Activated T-helper 1 cell treated with anti-CD3 and anti-CD28 coated beads, Interleukin-12 subunit alpha, Interleukin-12 subunit beta, Interleukin-2, Interleukin-4 antibody, amounts not matched to agents 30 ng/mL and 10 ng/mL and 1 ng/mL, durations not matched to agents 14 hours and 24 hours and 36 hours (primary cell): ENCODE data around the gene SRPRB. TPM values are rescaled to one million over a fixed set of nuclear protein-coding genes. Genes with fewer than 3 reads are reported as not detected.

Source experiments
- DNase-seq: peaks from one replicate; pipeline ENCODE4 v3.0.0; 2021; ENCODE audit warnings: low spot score
- H3K27ac Mint-ChIP-seq: one replicate; pipeline ENCODE4 v1.8.0; 2021; ENCODE audit warnings: mild to moderate bottlenecking, mixed read lengths
- H3K27me3 Mint-ChIP-seq: one replicate; pipeline ENCODE4 v1.8.0; 2022; ENCODE audit warnings: mild to moderate bottlenecking, moderate library complexity, mixed read lengths; ENCODE audit not compliant: insufficient read depth
- H3K36me3 Mint-ChIP-seq: one replicate; pipeline ENCODE4 v1.8.0; 2021; ENCODE audit warnings: low read depth, mixed read lengths
- H3K4me1 Mint-ChIP-seq: one replicate; pipeline ENCODE4 v1.8.0; 2021; ENCODE audit warnings: low read depth, mixed read lengths
- H3K4me3 Mint-ChIP-seq: one replicate; pipeline ENCODE4 v1.8.0; 2021; ENCODE audit warnings: mild to moderate bottlenecking, moderate library complexity, mixed read lengths
- H3K9me3 Mint-ChIP-seq: one replicate; pipeline ENCODE4 v1.8.0; 2021; ENCODE audit warnings: mixed read lengths
- intact Hi-C: fragments of 100-400 bp; cut with micrococcal nuclease; formaldehyde crosslinking; loops from one replicate; pipeline ENCODE4 v1.15.1; 2024
- total RNA-seq: library from RNA; stranded (reverse); gene quantifications from 2 replicates; pipeline ENCODE4 v1.2.3, GENCODE V29; 2022

The SRPRB gene
- total RNA-seq, 1 donor from 2014 or later = 115 TPM

- no peak overlapping the region for H3K4me3 Mint-ChIP-seq
- H3K27me3 Mint-ChIP-seq = no peaks in the 10 kb centered on the region
- no peaks in the 10 kb centered on the region for H3K9me3 Mint-ChIP-seq
- H3K4me1 Mint-ChIP-seq = no peaks in the 10 kb centered on the region
- no peak for DNase-seq
- no peak overlapping the region for H3K27ac Mint-ChIP-seq
- intact Hi-C loops = no loop called here
- peaks cover 36% of the 10 kb centered on the region for H3K36me3 Mint-ChIP-seq
Observed at GRCh38 chr3:133824961-133825485, 19.4 kb downstream of the SRPRB start.

GRCh38 chr3:133825969-133826727, 20.5 kb downstream of the SRPRB start:
- no peak for DNase-seq
- intact Hi-C loops = no loop called here
- no peaks in the 10 kb centered on the region for H3K9me3 Mint-ChIP-seq
- H3K27ac Mint-ChIP-seq = no peak overlapping the region
- no peaks in the 10 kb centered on the region for H3K27me3 Mint-ChIP-seq
- peaks cover 25% of the 10 kb centered on the region for H3K36me3 Mint-ChIP-seq
- no peak overlapping the region for H3K4me3 Mint-ChIP-seq
- no peaks in the 10 kb centered on the region for H3K4me1 Mint-ChIP-seq

- no peak for DNase-seq
- H3K27me3 Mint-ChIP-seq = no peaks in the 10 kb centered on the region
- intact Hi-C loops = no loop called here
- H3K4me1 Mint-ChIP-seq = no peaks in the 10 kb centered on the region
- no peak overlapping the region for H3K27ac Mint-ChIP-seq
- peaks cover 19% of the 10 kb centered on the region for H3K36me3 Mint-ChIP-seq
- no peak overlapping the region for H3K4me3 Mint-ChIP-seq
- H3K9me3 Mint-ChIP-seq = no peaks in the 10 kb centered on the region
Observed at GRCh38 chr3:133827136-133827535, 21.5 kb downstream of the SRPRB start.

- peaks cover 15% of the 10 kb centered on the region for H3K36me3 Mint-ChIP-seq
- intact Hi-C loops = no loop called here
- H3K9me3 Mint-ChIP-seq = no peaks in the 10 kb centered on the region
- DNase-seq = no peak
- no peaks in the 10 kb centered on the region for H3K27me3 Mint-ChIP-seq
- no peak overlapping the region for H3K27ac Mint-ChIP-seq
- no peaks in the 10 kb centered on the region for H3K4me1 Mint-ChIP-seq
- H3K4me3 Mint-ChIP-seq = no peak overlapping the region
Observed at GRCh38 chr3:133827684-133828083, 22.1 kb downstream of the SRPRB start.

GRCh38 chr3:133828576-133829309, 23.1 kb downstream of the SRPRB start:
- Mint-ChIP-seq H3K36me3 (peaks cover 11% of the 10 kb centered on the region), H3K27me3 (no peaks in the 10 kb centered on the region), H3K9me3 (no peaks in the 10 kb centered on the region), H3K4me1 (no peaks in the 10 kb centered on the region), H3K4me3 (no peak overlapping the region), H3K27ac (no peak overlapping the region)
- DNase-seq = no peak
- intact Hi-C loops = no loop called here

GRCh38 chr3:133829310-133829707, 23.7 kb downstream of the SRPRB start:
- no peaks in the 10 kb centered on the region for H3K9me3 Mint-ChIP-seq
- no peaks in the 10 kb centered on the region for H3K4me1 Mint-ChIP-seq
- H3K36me3 Mint-ChIP-seq = peaks cover 7% of the 10 kb centered on the region
- no peak overlapping the region for H3K4me3 Mint-ChIP-seq
- intact Hi-C loops = no loop called here
- H3K27ac Mint-ChIP-seq = no peak overlapping the region
- no peaks in the 10 kb centered on the region for H3K27me3 Mint-ChIP-seq
- DNase-seq = no peak

GRCh38 chr3:133830071-133830470, 24.5 kb downstream of the SRPRB start:
- intact Hi-C loops = no loop called here
- H3K4me3 Mint-ChIP-seq = no peak overlapping the region
- no peaks in the 10 kb centered on the region for H3K27me3 Mint-ChIP-seq
- no peaks in the 10 kb centered on the region for H3K4me1 Mint-ChIP-seq
- no peaks in the 10 kb centered on the region for H3K9me3 Mint-ChIP-seq
- no peak for DNase-seq
- peaks cover 6% of the 10 kb centered on the region for H3K36me3 Mint-ChIP-seq
- H3K27ac Mint-ChIP-seq = no peak overlapping the region

GRCh38 chr3:133831966-133832801, 26.6 kb downstream of the SRPRB start:
- no peak overlapping the region for H3K27ac Mint-ChIP-seq
- no peaks in the 10 kb centered on the region for H3K36me3 Mint-ChIP-seq
- H3K9me3 Mint-ChIP-seq = no peaks in the 10 kb centered on the region
- peaks cover 3% of the 10 kb centered on the region for H3K27me3 Mint-ChIP-seq
- no peaks in the 10 kb centered on the region for H3K4me1 Mint-ChIP-seq
- no peak for DNase-seq
- intact Hi-C loops = no loop called here
- H3K4me3 Mint-ChIP-seq = no peak overlapping the region

GRCh38 chr3:133832802-133833144, 27.2 kb downstream of the SRPRB start:
- Mint-ChIP-seq H3K4me1 (no peaks in the 10 kb centered on the region), H3K9me3 (no peaks in the 10 kb centered on the region), H3K36me3 (no peaks in the 10 kb centered on the region), H3K27me3 (peaks cover 3% of the 10 kb centered on the region), H3K4me3 (no peak overlapping the region), H3K27ac (no peak overlapping the region)
- DNase-seq = no peak
- intact Hi-C loops = no loop called here

- H3K4me1 Mint-ChIP-seq = no peaks in the 10 kb centered on the region
- DNase-seq = no peak
- H3K4me3 Mint-ChIP-seq = no peak overlapping the region
- intact Hi-C loops = no loop called here
- H3K27me3 Mint-ChIP-seq = peaks cover 3% of the 10 kb centered on the region
- H3K27ac Mint-ChIP-seq = no peak overlapping the region
- H3K36me3 Mint-ChIP-seq = no peaks in the 10 kb centered on the region
- no peaks in the 10 kb centered on the region for H3K9me3 Mint-ChIP-seq
Observed at GRCh38 chr3:133833267-133833666, 27.7 kb downstream of the SRPRB start.

- no peak for DNase-seq
- H3K9me3 Mint-ChIP-seq = no peaks in the 10 kb centered on the region
- no peaks in the 10 kb centered on the region for H3K36me3 Mint-ChIP-seq
- peaks cover 3% of the 10 kb centered on the region for H3K27me3 Mint-ChIP-seq
- intact Hi-C loops = no loop called here
- no peak overlapping the region for H3K27ac Mint-ChIP-seq
- H3K4me1 Mint-ChIP-seq = no peaks in the 10 kb centered on the region
- no peak overlapping the region for H3K4me3 Mint-ChIP-seq
Observed at GRCh38 chr3:133833880-133834620, 28.4 kb downstream of the SRPRB start.

GRCh38 chr3:133834621-133835417, 29.2 kb downstream of the SRPRB start:
- no peaks in the 10 kb centered on the region for H3K4me1 Mint-ChIP-seq
- no peaks in the 10 kb centered on the region for H3K9me3 Mint-ChIP-seq
- no peak overlapping the region for H3K27ac Mint-ChIP-seq
- H3K4me3 Mint-ChIP-seq = no peak overlapping the region
- intact Hi-C loops = no loop called here
- peaks cover 4% of the 10 kb centered on the region for H3K27me3 Mint-ChIP-seq
- H3K36me3 Mint-ChIP-seq = no peaks in the 10 kb centered on the region
- DNase-seq = no peak
